GM21786 (cell line): ENCODE results near the gene FFAR2.
A peak's percentile ranks its signal among the peaks of the same experiment; 100 is the strongest.
"Not testable (repeated sequence)": the region's sequence is repeated elsewhere in the genome, so short reads cannot be mapped to it uniquely, and the experiment has no call there.

Experiments used
- ATAC-seq: cut with Tn5 transposase; IDR thresholded peaks from one replicate; pipeline ENCODE4 v1.9.1; 2021; ENCODE audit not compliant: unreplicated experiment

FFAR2 gene

GRCh38 chr19:35423406-35423805 is 24.7 kb upstream of the FFAR2 start:
- not testable (repeated sequence) for ATAC-seq

DNA sequence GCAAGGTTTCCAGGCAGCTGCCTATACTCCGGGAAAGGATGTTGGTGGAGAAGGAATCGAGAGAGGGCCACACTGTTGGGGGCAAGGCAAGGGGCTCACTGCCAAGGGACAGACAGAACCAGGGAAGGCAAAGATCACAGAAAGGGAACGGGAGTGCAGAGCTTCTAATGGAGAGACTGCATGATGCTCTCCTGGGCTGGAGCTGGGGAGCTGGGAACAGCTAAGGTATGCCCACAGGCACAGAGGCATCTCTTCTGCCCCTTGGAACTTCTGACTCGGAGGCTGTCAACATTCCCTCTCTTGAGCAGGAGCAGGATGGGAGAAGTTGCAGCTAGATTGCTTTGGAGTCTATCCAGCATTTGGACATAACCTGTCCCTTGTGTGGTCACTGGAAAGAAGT is 22.4 kb upstream of the FFAR2 start:
- ATAC-seq: no peak

GRCh38 chr19:35427187-35427586 is 20.9 kb upstream of the FFAR2 start:
- no peak for ATAC-seq

GRCh38 chr19:35429698-35430408 is 18.2 kb upstream of the FFAR2 start:
- no peak for ATAC-seq

- no peak for ATAC-seq
Measured at GRCh38 chr19:35430409-35431144, 17.5 kb upstream of the FFAR2 start.

- ATAC-seq: no peak
Measured at GRCh38 chr19:35431145-35431807, 16.8 kb upstream of the FFAR2 start.

DNA sequence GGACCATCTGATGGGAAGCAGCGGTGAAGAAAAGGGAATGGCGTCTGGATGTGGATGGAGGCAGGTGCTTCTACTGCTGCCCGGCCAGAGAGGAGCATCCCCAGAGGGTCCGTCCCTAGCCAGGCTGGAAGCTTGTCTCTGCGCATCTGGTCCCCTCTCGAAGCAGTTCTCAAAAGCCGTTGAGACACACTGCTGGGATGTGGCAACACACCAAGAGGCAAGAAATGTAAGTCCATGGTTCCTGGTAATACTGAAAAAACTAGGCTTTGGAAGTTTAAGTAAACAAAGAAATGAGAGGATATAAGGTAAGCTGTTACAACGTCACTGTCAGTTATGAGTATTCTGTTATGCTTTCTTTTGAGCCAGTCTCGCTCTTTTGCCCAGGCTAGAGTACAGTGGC is 15.1 kb upstream of the FFAR2 start:
- no peak for ATAC-seq

DNA sequence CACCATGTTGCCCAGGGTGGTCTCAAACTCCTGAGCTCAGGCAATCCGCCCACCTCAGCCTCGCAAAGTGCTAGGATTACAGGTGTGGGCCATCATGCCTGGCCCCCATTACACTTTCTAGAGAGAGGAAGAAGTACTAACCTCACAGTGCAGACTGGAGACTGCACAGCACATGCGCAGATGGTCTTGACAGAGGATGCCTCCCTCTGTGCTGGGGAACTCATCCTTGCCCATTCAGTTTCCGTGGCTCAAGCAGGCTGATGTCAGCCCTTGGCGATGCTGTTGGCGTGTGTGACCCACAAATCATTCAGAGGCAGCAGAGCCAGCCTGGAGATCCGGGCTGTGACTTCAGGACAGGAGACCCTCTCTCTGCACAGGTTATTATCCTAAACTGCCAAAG is 14.6 kb upstream of the FFAR2 start:
- ATAC-seq: no peak

DNA sequence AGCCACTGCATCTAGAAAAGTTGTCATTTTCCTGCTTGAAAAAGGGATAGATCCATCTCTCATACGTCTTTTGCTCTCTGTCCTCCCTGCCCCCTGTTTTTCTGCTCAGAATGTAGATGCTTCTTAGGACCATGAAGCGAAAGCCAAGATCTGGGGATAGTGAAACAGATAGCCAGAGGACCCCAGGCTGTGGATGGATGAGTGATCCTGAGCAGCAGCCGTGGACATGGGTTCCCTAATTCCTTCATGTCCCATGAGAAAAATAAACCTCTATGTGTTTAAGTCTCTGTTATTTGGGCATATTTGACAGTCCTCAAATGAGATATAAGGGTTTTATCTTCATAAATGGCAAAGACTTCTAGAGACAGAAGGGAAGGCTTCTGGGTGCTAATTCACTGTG is 12.2 kb upstream of the FFAR2 start:
- no peak for ATAC-seq

- ATAC-seq: no peak
Measured at GRCh38 chr19:35436477-35437405, 11.3 kb upstream of the FFAR2 start.

- no peak for ATAC-seq
Measured at GRCh38 chr19:35437406-35437951, 10.6 kb upstream of the FFAR2 start.

- no peak for ATAC-seq
Measured at GRCh38 chr19:35438096-35438495, 10.0 kb upstream of the FFAR2 start.

- no peak for ATAC-seq
Measured at GRCh38 chr19:35438527-35438926, 9.5 kb upstream of the FFAR2 start.

DNA sequence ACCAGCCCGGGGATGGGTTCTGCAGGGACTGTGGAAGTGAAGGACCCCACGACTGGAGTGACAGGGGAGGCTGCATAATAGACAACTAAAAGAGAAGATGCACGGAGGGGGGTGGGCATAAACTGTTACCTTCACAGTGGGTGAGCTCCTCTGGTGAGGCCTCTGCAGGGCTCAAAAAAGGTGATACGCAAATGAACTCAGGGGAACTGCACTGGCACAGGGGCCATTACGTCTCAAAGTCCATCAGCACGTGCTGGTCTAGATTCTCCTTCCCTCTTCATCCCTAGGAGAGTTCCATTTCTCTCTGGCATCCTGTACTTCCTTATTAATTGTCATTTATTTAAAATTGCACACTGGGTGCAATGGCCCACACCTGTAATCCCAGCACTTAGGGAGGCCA is 8.1 kb upstream of the FFAR2 start:
- no peak for ATAC-seq

- no peak for ATAC-seq
Measured at GRCh38 chr19:35442091-35442490, 6.0 kb upstream of the FFAR2 start.

DNA sequence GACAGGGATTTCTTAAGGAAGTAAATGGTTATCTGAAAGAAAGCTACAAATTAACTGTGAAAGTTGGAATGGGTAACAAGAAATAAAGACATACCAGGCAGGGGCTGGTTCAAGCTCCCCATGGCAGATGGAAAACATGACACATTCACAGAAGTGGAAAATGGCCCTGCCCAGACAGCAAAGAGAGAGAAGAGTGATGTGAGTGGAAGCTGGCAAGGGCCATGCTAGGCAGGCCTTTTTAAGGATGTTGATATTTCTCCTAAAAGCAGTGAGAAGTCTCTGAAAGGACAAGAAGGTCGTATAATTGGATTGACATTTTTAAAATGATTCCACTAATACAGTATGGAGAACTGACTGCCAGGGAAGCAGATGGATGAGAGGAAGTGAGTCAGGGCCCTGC is 3.3 kb upstream of the FFAR2 start:
- no peak for ATAC-seq

DNA sequence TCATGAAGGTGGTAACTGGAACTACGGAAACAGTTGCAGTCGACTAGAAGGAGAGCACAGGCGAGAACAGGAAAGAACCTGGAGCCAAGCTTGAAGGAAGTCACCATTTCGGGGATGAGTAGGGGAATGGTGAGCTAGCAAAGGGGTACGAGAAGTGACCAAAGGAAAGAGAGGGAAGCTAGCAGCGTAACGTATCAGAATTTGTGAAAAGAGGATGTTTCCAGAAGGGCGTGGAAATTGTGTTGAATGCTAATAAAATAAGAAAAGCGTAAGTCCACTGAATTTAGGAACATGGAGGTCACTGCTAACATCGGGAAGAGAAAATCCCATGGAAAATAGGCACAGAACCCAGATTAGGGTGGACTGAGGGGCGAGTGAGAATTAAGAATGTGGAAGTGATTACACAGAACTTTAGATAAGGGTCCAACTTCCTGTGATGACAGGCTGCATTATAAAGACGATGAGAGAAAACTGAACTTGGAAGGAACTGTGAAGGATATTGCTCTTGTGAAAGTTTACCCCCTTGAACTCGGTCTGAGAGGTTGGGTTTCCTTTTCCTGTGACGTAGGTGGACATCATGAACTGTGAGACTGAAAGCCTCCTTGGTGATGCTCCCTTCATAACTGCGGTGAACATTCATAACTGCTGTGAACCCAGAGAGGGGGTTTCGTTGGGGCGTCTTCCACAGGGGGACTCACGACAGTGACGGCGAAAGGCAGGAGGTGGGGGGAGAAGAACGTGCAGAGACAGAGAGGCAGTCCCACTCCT is 2.0 kb upstream of the FFAR2 start:
- ATAC-seq: no peak

GRCh38 chr19:35449359-35450043 is 1.4 kb downstream of the FFAR2 start:
- no peak for ATAC-seq

GRCh38 chr19:35451338-35452096 is 3.5 kb downstream of the FFAR2 start:
- ATAC-seq: peak; percentile 55
